ENCODE measurements around the gene EXOC3L1.

Gene EXOC3L1

GRCh38 chr16:67207249-67208091 lies 17.5 kb upstream of the EXOC3L1 start:
- TF ChIP-seq POU2F2 (IDR thresholded peaks at IDR 0.05; ENCODE audit: low read depth, low read length), result no peak
- TF ChIP-seq POLR2AphosphoS5 (IDR thresholded peaks at IDR 0.05; ENCODE audit: low read depth, low read length), result peak; percentile 38; the same call in 1 of the 2 replicates
- FAIRE-seq (no peak), DNase-seq (ENCODE audit: insufficient read length, low spot score) (no peak)

GRCh38 chr16:67206838-67207248 lies 16.9 kb upstream of the EXOC3L1 start:
- DNase-seq (ENCODE audit: insufficient read length, low spot score), result no peak
- TF ChIP-seq POU2F2 (IDR thresholded peaks at IDR 0.05; ENCODE audit: low read depth, low read length) (no peak), TAF1 (IDR thresholded peaks at IDR 0.05; ENCODE audit: low read depth, low read length) (no peak), POLR2A (IDR thresholded peaks at IDR 0.05; ENCODE audit: low read depth, low read length) (no peak), PAX5 (IDR thresholded peaks at IDR 0.05; ENCODE audit: insufficient read depth, low read length, severe bottlenecking) (no peak), SPI1 (IDR thresholded peaks at IDR 0.05; ENCODE audit: low read depth, low read length) (no peak), POLR2AphosphoS5 (IDR thresholded peaks at IDR 0.05; ENCODE audit: low read depth, low read length) (no peak)
- FAIRE-seq, result no peak

GRCh38 chr16:67206129-67206837 lies 16.3 kb upstream of the EXOC3L1 start:
- DNase-seq (ENCODE audit: insufficient read length, low spot score) (no peak), FAIRE-seq (no peak)
- TF ChIP-seq POLR2A (IDR thresholded peaks at IDR 0.05; ENCODE audit: low read depth, low read length) (no peak), POLR2AphosphoS5 (IDR thresholded peaks at IDR 0.05; ENCODE audit: low read depth, low read length) (no peak; the same call in 1 of the 2 replicates), PAX5 (IDR thresholded peaks at IDR 0.05; ENCODE audit: insufficient read depth, low read length, severe bottlenecking) (no peak), TAF1 (IDR thresholded peaks at IDR 0.05; ENCODE audit: low read depth, low read length) (no peak), SPI1 (IDR thresholded peaks at IDR 0.05; ENCODE audit: low read depth, low read length) (no peak), POU2F2 (IDR thresholded peaks at IDR 0.05; ENCODE audit: low read depth, low read length) (no peak)

- FAIRE-seq (no peak), DNase-seq (ENCODE audit: insufficient read length, low spot score) (no peak)
- TF ChIP-seq TAF1 (IDR thresholded peaks at IDR 0.05; ENCODE audit: low read depth, low read length) (no peak), SPI1 (IDR thresholded peaks at IDR 0.05; ENCODE audit: low read depth, low read length) (no peak), POLR2A (IDR thresholded peaks at IDR 0.05; ENCODE audit: low read depth, low read length) (no peak), PAX5 (IDR thresholded peaks at IDR 0.05; ENCODE audit: insufficient read depth, low read length, severe bottlenecking) (no peak)
These were observed 14.1 kb upstream of the EXOC3L1 start for GRCh38 chr16:67204076-67204475.

- DNase-seq (ENCODE audit: insufficient read length, low spot score) (no peak), FAIRE-seq (no peak)
- TF ChIP-seq TAF1 (IDR thresholded peaks at IDR 0.05; ENCODE audit: low read depth, low read length) (no peak), POU2F2 (IDR thresholded peaks at IDR 0.05; ENCODE audit: low read depth, low read length) (no peak), SPI1 (IDR thresholded peaks at IDR 0.05; ENCODE audit: low read depth, low read length) (no peak), POLR2AphosphoS5 (IDR thresholded peaks at IDR 0.05; ENCODE audit: low read depth, low read length) (no peak), POLR2A (IDR thresholded peaks at IDR 0.05; ENCODE audit: low read depth, low read length) (no peak), PAX5 (IDR thresholded peaks at IDR 0.05; ENCODE audit: insufficient read depth, low read length, severe bottlenecking) (no peak)
These were observed 13.1 kb upstream of the EXOC3L1 start for GRCh38 chr16:67202956-67203493.

- DNase-seq (ENCODE audit: insufficient read length, low spot score), result no peak
- TF ChIP-seq PAX5 (IDR thresholded peaks at IDR 0.05; ENCODE audit: insufficient read depth, low read length, severe bottlenecking) (no peak), SPI1 (IDR thresholded peaks at IDR 0.05; ENCODE audit: low read depth, low read length) (no peak), POLR2AphosphoS5 (IDR thresholded peaks at IDR 0.05; ENCODE audit: low read depth, low read length) (no peak), POU2F2 (IDR thresholded peaks at IDR 0.05; ENCODE audit: low read depth, low read length) (no peak), TAF1 (IDR thresholded peaks at IDR 0.05; ENCODE audit: low read depth, low read length) (no peak), POLR2A (IDR thresholded peaks at IDR 0.05; ENCODE audit: low read depth, low read length) (no peak)
- FAIRE-seq, result no peak
These were observed 12.5 kb upstream of the EXOC3L1 start for GRCh38 chr16:67202426-67202825.

- TF ChIP-seq TAF1 (IDR thresholded peaks at IDR 0.05; ENCODE audit: low read depth, low read length) (no peak), SPI1 (IDR thresholded peaks at IDR 0.05; ENCODE audit: low read depth, low read length) (no peak), POLR2A (IDR thresholded peaks at IDR 0.05; ENCODE audit: low read depth, low read length) (no peak), PAX5 (IDR thresholded peaks at IDR 0.05; ENCODE audit: insufficient read depth, low read length, severe bottlenecking) (no peak)
- DNase-seq (ENCODE audit: insufficient read length, low spot score), result no peak
- no peak for FAIRE-seq
These were observed 11.7 kb upstream of the EXOC3L1 start for GRCh38 chr16:67201411-67202345.

GRCh38 chr16:67200491-67200890 lies 10.6 kb upstream of the EXOC3L1 start:
- FAIRE-seq, result no peak
- TF ChIP-seq SPI1 (IDR thresholded peaks at IDR 0.05; ENCODE audit: low read depth, low read length) (no peak), POLR2A (IDR thresholded peaks at IDR 0.05; ENCODE audit: low read depth, low read length) (no peak), PAX5 (IDR thresholded peaks at IDR 0.05; ENCODE audit: insufficient read depth, low read length, severe bottlenecking) (no peak), TAF1 (IDR thresholded peaks at IDR 0.05; ENCODE audit: low read depth, low read length) (no peak), POU2F2 (IDR thresholded peaks at IDR 0.05; ENCODE audit: low read depth, low read length) (no peak), POLR2AphosphoS5 (IDR thresholded peaks at IDR 0.05; ENCODE audit: low read depth, low read length) (no peak; the same call in 1 of the 2 replicates)
- no peak for DNase-seq (ENCODE audit: insufficient read length, low spot score)

GRCh38 chr16:67199808-67200198 lies 9.9 kb upstream of the EXOC3L1 start:
- FAIRE-seq (no peak), DNase-seq (ENCODE audit: insufficient read length, low spot score) (no peak)
- TF ChIP-seq POLR2A (IDR thresholded peaks at IDR 0.05; ENCODE audit: low read depth, low read length) (no peak), POLR2AphosphoS5 (IDR thresholded peaks at IDR 0.05; ENCODE audit: low read depth, low read length) (no peak), SPI1 (IDR thresholded peaks at IDR 0.05; ENCODE audit: low read depth, low read length) (no peak), POU2F2 (IDR thresholded peaks at IDR 0.05; ENCODE audit: low read depth, low read length) (no peak)
